OCI-LY1 (cell line): ENCODE measurements around the gene SIGLEC15.

Source experiments
- H2AFZ ChIP-seq: fragments of 200-600 bp; sonication (generic), shearing (Covaris generic); 2 replicates; pipeline ENCODE4 v1.6.0; 2014; ENCODE audit warnings: antibody characterized with exemption, mild to moderate bottlenecking, low read length
- H3F3A ChIP-seq: fragments of 200-600 bp; sonication (generic), shearing (Covaris generic); 2 replicates; pipeline ENCODE4 v1.6.0; 2014; ENCODE audit warnings: mild to moderate bottlenecking, antibody characterized with exemption, low read length, moderate library complexity; ENCODE audit not compliant: insufficient read depth
- H3K27ac ChIP-seq: fragments of 200-600 bp; sonication (generic); 2 replicates; pipeline ENCODE4 v1.5.1; 2014; ENCODE audit warnings: low read length, mixed run types, mild to moderate bottlenecking, low read depth; ENCODE audit not compliant: poor library complexity, severe bottlenecking
- H3K27me3 ChIP-seq: fragments of 200-600 bp; sonication (generic); 2 replicates; pipeline ENCODE4 v1.6.0; 2014; ENCODE audit warnings: antibody characterized with exemption, mild to moderate bottlenecking, low read length, moderate library complexity; ENCODE audit not compliant: insufficient read depth
- H3K36me3 ChIP-seq: fragments of 200-600 bp; sonication (generic); 2 replicates; pipeline ENCODE4 v1.6.1; 2014; ENCODE audit warnings: mild to moderate bottlenecking, antibody characterized with exemption, low read length, moderate library complexity, mixed read lengths; ENCODE audit not compliant: insufficient read depth
- H3K4me1 ChIP-seq: fragments of 200-600 bp; sonication (generic); 2 replicates; pipeline ENCODE4 v1.5.1; 2014; ENCODE audit warnings: mild to moderate bottlenecking, low read length, moderate library complexity; ENCODE audit not compliant: insufficient read depth, severe bottlenecking
- H3K4me2 ChIP-seq: fragments of 200-600 bp; sonication (generic), shearing (Covaris generic); 2 replicates; pipeline ENCODE4 v1.6.1; 2014; ENCODE audit warnings: low read length
- H3K4me3 ChIP-seq: fragments of 200-600 bp; sonication (generic); 2 replicates; pipeline ENCODE4 v1.5.1; 2014; ENCODE audit warnings: low read length, low read depth, mild to moderate bottlenecking, mixed read lengths; ENCODE audit not compliant: poor library complexity, severe bottlenecking
- H3K79me2 ChIP-seq: fragments of 200-600 bp; shearing (Covaris generic); 2 replicates; pipeline ENCODE4 v1.6.1; 2016; ENCODE audit warnings: mixed run types, low read length, mixed read lengths; ENCODE audit not compliant: insufficient read depth
- H3K9ac ChIP-seq: fragments of 200-600 bp; sonication (generic), shearing (Covaris generic); 2 replicates; pipeline ENCODE4 v1.6.1; 2014; ENCODE audit warnings: mild to moderate bottlenecking, low read length, mixed read lengths
- H3K9me2 ChIP-seq: fragments of 200-600 bp; sonication (generic), shearing (Covaris generic); 2 replicates; pipeline ENCODE4 v1.6.1; 2014; ENCODE audit warnings: low read depth, mild to moderate bottlenecking, low read length, mixed read lengths
- H3K9me3 ChIP-seq: fragments of 200-600 bp; shearing (Covaris generic); 2 replicates; pipeline ENCODE4 v1.6.1; 2014; ENCODE audit warnings: low read length, mixed read lengths
- H4K20me1 ChIP-seq: fragments of 200-600 bp; sonication (generic), shearing (Covaris generic); 2 replicates; pipeline ENCODE4 v1.6.0; 2016; ENCODE audit warnings: mild to moderate bottlenecking, low read length; ENCODE audit not compliant: insufficient read depth
- CTCF ChIP-seq: fragments of 200-600 bp; sonication (generic), shearing (Covaris generic); IDR thresholded peaks from 2 replicates; pipeline ENCODE4 v1.5.1; 2017; ENCODE audit warnings: mild to moderate bottlenecking, antibody characterized with exemption, low read length, moderate library complexity, mixed read lengths
- EZH2 ChIP-seq: fragments of 200-600 bp; sonication (generic), shearing (Covaris generic); IDR thresholded peaks from 2 replicates; pipeline ENCODE4 v1.8.0; 2017; ENCODE audit warnings: borderline replicate concordance, mixed run types, mild to moderate bottlenecking, antibody characterized with exemption, low read length, moderate library complexity, mixed read lengths

The SIGLEC15 gene

GRCh38 chr18:45860492-45860891 lies 35.0 kb downstream of the SIGLEC15 start:
- TF ChIP-seq EZH2 (no peak), CTCF (no peak)
- no peaks in the 10 kb centered on the region for H3K27me3 ChIP-seq

GRCh38 chr18:45860971-45861370 lies 35.5 kb downstream of the SIGLEC15 start:
- Histone ChIP-seq H3K4me2 (no peak overlapping the region), H3K4me3 (no peak overlapping the region), H3K36me3 (peaks cover 72% of the 10 kb centered on the region)

More at GRCh38 chr18:45860492-45860891, 35.0 kb downstream of the SIGLEC15 start:
- H3K4me2 ChIP-seq, result no peak overlapping the region
- H3K9me2 ChIP-seq, result no peaks in the 10 kb centered on the region
- H3K36me3 ChIP-seq, result peaks cover 73% of the 10 kb centered on the region
- no peaks in the 10 kb centered on the region for H3K4me1 ChIP-seq
- no peaks in the 10 kb centered on the region for H3F3A ChIP-seq
- no peak overlapping the region for H3K4me3 ChIP-seq
- H3K9me3 ChIP-seq, result no peaks in the 10 kb centered on the region
- H3K9ac ChIP-seq, result no peak overlapping the region
- H3K27ac ChIP-seq, result no peak overlapping the region
- no peaks in the 10 kb centered on the region for H3K79me2 ChIP-seq
- H4K20me1 ChIP-seq, result no peaks in the 10 kb centered on the region
- H2AFZ ChIP-seq, result no peak overlapping the region

GRCh38 chr18:45861926-45862325 lies 36.5 kb downstream of the SIGLEC15 start:
- peaks cover 71% of the 10 kb centered on the region for H3K36me3 ChIP-seq

More at GRCh38 chr18:45860971-45861370, 35.5 kb downstream of the SIGLEC15 start:
- no peaks in the 10 kb centered on the region for H3K27me3 ChIP-seq
- no peak overlapping the region for H3K9ac ChIP-seq
- H3K27ac ChIP-seq, result no peak overlapping the region
- no peaks in the 10 kb centered on the region for H3F3A ChIP-seq
- H2AFZ ChIP-seq, result no peak overlapping the region
- no peaks in the 10 kb centered on the region for H3K9me2 ChIP-seq
- TF ChIP-seq EZH2 (no peak), CTCF (no peak)
- no peaks in the 10 kb centered on the region for H3K4me1 ChIP-seq
- no peaks in the 10 kb centered on the region for H4K20me1 ChIP-seq
- no peaks in the 10 kb centered on the region for H3K79me2 ChIP-seq
- H3K9me3 ChIP-seq, result no peaks in the 10 kb centered on the region

More at GRCh38 chr18:45861926-45862325, 36.5 kb downstream of the SIGLEC15 start:
- Histone ChIP-seq H3K27ac (no peak overlapping the region), H3K4me2 (no peak overlapping the region), H4K20me1 (no peaks in the 10 kb centered on the region), H3K4me1 (no peaks in the 10 kb centered on the region), H3K9me3 (no peaks in the 10 kb centered on the region), H3K4me3 (no peak overlapping the region), H3K27me3 (no peaks in the 10 kb centered on the region), H3K9ac (no peak overlapping the region), H3K79me2 (no peaks in the 10 kb centered on the region), H3F3A (no peaks in the 10 kb centered on the region), H2AFZ (no peak overlapping the region), H3K9me2 (no peaks in the 10 kb centered on the region)
- TF ChIP-seq EZH2 (no peak), CTCF (no peak)
